GM18519 (cell line): Measurements from ENCODE around the gene MAP3K12.

Source experiments
- ATAC-seq: cut with Tn5 transposase; IDR thresholded peaks from one replicate; pipeline ENCODE4 v1.9.1; 2021; ENCODE audit warnings: mild to moderate bottlenecking, moderate library complexity; ENCODE audit not compliant: unreplicated experiment, low FRiP score

Gene MAP3K12

DNA sequence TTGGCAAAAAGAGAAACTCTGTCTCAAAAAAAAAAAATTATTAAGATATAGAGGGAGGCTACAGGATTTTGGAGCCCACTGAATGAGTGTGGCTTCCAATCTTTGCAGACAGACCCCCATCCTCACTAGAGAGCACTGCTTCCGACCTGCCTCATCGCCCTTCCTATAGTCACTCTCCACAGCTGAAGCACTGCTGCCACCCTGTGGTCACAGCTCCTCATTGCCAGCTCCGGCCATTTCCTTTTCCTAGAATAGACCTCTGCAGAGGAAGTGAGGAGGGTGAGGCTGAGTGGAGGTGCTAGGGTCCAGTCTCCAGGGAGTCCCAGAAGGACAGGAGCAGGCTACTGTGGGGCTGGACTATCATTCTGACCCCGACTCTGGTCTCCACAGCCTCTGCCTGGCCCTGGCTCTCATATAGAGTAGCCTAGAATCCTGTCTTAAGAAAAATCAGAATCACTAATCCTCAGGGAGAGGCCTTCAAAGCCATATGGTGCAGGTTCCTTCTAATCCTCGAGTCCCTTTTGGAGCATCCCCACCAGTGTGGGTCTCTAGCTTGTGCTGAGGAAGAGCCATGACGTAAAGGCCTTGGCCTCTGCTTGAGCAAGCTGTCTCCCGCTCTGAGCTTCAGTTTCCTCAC, 9.4 kb upstream of the MAP3K12 start:
- peak; percentile 49 for ATAC-seq

DNA sequence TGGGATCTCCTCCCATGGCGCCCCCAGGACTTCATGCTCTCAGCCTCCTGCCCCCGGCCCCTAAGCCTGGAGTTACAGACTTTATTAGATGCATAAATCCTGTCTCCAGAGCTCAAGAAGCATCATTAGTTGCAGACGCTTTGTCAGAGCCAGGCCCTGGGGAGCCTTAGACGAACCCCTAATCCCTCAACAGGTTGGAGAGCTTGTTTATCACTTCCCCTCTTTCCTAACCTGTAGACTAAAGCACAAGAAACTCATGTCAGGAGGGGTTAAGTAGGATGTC, 8.3 kb upstream of the MAP3K12 start:
- no peak for ATAC-seq

DNA sequence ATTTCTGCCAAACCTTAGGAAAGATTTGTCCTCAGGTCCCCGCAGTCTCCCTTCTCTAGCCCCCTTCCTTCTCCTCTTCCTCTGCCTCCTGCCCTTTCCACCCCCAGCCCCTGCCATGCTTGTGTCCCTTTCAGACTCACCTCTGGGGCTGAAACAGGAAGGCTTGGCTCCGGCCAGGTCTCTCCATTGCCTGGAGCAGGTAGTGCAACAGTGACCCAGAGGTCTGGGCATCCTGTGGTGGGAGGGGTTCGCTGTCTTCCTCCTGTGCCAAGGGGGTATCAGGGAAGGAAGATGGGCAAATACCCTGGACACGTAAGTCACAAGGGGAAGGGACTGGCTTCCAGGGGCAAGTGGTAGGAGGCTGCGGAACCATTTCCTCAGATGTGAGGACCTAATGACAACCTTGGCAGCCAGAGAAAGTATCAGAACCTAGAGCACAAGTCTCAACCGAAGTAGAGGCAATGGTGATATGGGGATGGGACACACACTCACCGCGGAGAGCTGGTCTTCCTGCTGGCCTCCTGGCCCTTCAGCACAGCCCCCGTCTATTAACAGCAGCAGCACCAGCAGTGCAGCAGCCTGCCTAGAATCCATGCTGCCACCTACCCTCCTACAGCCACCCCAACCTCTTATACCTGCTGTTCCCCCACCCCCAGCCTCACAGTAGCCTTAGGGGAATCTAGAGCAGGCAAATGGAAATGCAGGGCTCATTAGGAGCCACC, 7.8 kb upstream of the MAP3K12 start, which contains the start of gene NPFF:
Gene NPFF (minus strand): TSS at position 604 of the 722 bp plus-strand sequence. CDS start 10 bp downstream, at position 594.
- no peak for ATAC-seq

DNA sequence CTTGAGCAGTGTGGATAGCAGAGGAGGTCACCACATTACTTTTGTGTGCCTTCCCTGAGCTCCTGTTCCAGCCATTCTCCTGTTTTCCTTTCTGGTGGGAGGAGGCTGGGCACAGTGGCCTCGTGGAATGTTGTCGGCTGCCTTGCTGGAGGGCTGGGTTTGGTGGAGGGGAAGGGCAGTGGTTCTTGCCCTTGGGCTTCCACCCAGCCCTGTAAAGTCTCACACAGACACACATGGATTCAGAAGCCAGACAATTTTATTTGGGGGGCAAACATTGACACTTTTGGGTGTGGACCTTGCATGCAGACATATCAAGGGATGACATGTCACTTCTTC, 7.2 kb upstream of the MAP3K12 start:
- no peak for ATAC-seq

DNA sequence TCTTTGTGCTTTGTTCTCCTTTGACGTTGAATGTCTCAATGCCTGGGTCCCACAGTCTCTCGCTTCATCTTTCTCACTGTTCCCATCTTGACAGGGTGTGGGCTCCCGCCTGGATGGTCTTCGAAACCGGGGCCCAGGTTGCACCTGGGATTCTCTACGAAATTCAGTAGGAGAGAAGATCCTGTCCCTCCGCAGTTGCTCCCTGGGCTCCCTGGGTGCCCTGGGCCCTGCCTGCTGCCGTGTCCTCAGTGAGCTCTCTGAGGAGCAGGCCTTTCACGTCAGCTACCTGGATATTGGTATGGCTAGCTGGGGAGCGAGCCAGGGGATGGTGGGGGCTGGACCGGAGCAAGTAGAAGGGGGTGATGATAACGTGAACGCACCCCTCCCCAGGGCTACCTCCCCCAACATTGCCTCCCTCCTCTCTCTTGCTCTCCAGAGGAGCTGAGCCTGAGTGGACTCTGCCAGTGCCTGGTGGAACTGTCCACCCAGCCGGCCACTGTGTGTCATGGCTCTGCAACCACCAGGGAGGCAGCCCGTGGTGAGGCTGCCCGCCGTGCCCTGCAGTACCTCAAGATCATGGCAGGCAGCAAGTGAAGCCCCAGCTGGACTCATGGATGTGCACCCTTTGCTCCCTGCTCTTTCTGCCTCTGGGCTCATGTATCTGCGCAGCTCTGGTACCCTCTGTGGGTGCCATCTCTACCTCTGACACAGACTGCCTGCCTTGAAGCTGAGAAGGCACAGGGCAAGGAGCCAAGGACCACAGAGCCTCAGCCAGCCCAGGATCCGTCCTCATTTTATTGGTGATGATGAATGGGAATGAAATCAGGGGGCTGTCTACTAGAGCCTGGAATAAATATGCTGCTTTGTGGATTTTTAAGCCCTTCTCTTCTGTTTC, 6.5 kb upstream of the MAP3K12 start:
- no peak for ATAC-seq

DNA sequence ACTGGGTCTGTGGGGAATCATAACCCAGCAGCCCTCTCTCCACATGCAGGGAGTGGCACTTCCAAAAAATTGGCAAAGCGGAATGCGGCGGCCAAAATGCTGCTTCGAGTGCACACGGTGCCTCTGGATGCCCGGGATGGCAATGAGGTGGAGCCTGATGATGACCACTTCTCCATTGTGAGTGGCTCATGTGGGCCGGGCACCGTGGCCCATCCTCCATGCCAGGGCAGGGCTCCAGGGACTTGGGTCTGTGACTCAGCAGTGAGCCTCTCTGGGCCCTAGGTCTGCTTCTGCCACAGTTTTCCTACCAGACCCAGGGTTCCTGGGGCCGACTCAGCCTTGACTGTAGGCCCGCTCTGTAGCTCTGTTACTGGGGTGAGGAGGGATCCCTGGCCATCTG, 5.8 kb upstream of the MAP3K12 start:
- no peak for ATAC-seq

DNA sequence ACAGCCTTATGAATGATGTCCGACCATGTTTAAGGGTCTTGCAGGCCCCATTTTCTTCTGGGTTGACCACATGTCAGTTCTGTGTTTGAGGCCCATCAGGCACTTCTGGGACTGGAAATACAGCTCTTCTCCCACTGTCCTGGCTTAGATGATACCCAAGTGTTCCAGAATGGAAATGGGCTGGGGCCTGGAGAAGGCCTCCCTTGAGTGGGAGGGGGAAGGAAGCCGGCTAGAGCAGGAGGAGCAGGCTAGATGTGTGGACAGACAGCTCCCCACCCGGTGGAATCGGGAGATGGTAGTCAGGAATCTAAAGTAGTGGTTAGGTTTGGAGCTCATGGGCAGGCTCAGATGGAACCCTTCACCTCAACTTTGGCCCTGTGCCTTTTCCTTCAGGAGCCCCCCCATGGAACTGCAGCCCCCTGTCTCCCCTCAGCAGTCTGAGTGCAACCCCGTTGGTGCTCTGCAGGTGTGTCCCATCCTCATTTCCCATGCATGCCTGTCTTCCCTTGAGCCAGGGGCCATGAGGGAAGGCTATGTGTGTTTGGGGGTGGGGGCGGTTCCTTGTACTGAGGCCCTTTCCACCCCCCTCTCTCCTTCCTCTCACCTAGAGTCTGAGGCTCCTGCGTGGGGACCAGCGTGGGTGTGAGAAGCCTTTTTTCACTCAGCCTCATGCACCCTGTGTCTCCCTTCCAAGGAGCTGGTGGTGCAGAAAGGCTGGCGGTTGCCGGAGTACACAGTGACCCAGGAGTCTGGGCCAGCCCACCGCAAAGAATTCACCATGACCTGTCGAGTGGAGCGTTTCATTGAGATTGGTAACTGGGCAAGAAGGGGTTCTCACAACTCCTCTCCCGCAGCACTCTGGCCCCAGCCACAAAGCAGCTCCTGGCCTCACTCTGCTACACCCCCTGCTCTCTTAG, 5.0 kb upstream of the MAP3K12 start:
- ATAC-seq, result no peak

DNA sequence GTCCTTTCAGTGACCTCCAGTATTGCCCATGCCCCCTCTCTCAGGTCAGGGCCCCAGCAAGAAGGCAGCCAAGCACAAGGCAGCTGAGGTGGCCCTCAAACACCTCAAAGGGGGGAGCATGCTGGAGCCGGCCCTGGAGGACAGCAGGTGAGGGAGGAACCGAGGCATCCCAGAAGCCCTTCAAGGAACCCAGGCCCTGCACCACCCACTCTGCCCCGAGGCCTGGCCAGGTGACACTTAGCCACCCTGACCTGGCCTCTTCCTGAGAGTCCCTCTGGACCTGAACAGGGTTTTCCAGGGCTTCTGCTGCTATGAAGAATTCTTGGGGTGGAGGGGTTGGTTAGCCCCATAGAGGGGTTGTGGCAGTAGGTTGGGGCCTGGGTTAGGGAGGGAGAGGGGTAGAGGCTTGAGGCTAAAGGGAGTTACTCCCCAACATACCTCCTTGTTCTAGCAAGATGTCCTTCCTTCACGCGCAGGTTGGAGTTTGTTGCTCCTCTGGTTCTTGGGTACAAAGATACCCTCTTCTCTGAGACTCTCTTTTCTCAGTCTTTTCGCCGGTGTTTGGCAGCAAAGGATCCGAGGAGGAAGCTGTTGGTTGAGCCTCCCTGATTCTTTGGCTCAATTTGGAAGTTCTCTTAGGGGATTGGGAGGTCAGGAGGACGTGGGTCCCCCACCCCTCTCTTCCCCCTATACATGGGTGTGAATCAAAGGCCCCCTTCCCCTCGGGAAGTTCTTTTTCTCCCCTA, 3.9 kb upstream of the MAP3K12 start:
- no peak for ATAC-seq

DNA sequence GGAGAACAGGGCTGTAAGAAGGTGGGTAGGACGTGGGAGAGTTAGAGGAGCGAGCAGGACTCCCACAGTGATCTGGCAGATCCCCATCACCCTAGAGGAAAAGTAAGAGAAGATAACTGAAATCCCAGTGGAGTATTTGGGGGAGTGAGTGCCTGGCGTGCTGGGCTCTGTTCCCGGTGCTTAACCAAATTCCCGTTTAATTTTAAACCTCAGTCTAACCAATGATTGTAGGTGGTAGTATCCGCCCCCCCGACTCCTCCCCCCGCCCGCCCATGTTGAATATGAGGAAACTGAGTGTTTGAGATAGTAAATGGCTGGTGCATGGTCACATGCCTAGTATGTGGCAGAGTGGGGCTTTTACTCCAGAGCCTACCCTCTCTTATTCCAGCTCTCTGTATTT, 3.1 kb upstream of the MAP3K12 start:
- ATAC-seq, result no peak

DNA sequence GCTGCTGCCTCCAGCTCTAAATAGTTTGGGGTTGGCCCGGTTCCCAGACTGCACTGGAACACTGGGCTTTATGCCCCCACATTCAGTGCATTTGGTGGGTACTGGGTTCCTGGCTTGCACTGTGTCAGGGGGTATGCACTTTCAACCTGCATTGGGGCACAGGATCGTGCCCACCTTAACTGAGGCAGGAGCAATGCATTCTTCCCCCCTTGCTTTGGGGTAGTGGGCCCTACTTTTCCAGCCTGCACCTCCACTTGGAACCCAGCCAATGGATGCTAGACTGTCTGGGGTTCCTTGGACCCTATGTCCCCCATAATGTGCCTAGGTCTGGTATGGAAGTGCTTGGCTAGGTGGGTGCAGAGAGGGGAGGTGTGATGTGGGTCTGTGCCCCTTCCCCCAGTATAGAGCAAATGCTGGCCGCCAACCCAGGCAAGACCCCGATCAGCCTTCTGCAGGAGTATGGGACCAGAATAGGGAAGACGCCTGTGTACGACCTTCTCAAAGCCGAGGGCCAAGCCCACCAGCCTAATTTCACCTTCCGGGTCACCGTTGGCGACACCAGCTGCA, 2.4 kb upstream of the MAP3K12 start:
- no peak for ATAC-seq

DNA sequence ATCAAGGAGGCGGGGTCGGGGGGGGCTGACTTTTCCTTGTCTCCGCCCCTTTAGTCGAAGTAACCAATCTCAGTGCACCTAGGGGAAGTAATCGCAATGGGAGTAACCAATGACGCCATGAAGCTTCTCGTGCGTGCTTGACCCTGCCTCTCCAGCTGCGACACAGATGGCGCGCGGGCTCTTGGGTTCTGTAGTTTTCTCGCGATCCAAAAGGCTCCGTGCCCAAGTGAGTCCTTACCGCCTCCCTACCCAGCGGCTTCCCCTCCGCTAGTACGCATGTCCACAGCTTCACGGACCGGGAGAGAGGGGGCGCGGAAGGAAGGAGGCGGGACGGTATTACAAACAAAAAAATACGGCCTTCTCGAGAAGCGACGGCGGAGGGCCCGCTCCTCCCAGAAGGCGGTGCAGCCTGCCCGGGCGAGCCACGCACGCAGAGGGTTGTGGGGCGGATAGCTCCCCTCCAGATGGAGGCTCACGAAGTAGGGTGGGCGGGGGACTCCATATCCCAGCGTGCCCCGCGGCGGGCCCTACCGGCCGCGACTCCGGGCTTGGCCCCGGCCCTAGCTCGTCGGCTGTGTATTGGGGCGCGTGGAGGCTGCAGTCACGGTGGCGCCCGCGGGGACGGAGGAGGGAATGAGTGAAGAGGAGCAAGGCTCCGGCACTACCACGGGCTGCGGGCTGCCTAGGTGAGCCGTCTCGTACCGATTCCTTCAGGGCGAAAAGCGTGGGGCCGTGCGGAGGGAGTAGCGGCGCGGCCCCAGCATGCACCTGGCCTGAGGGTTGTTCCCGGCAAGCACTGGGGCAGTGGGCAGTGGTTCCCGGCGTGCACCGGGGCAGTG, 1.7 kb upstream of the MAP3K12 start, which contains the start of gene TARBP2:
Gene TARBP2 (plus strand): TSS at position 508 of the 839 bp plus-strand sequence. CDS start 126 bp downstream, at position 634.
- ATAC-seq, result peak; percentile 56

DNA sequence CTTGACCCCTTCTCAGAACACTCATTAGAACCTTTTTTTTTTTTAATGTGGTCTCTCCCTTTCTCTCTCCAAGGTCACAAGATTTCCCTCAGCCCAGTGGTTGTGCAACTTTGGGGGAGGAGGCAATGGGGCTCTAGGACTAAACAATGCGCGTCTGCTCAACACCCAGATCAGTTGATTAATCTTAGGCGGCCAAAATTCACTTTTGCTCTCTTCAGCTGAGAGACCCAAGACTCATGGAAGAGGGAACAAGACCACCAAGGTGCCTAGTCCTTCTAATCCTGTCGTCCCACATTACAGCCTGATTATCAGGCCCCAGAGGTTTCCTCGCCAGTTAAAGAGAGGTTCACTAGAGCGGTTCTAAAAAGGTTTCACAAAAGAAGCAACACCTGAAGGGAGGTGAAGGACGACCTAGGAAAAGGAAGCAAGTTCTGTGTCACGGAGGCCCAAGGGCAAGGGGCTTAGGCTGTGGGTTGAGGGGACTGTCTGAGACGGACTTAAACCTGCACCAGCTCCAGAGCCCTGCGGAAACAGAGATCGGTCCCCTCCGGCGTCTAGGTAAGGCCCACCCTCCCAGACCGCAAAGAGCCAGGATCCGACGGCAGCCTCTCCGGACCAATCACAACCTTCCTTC, 1.0 kb upstream of the MAP3K12 start:
- no peak for ATAC-seq

DNA sequence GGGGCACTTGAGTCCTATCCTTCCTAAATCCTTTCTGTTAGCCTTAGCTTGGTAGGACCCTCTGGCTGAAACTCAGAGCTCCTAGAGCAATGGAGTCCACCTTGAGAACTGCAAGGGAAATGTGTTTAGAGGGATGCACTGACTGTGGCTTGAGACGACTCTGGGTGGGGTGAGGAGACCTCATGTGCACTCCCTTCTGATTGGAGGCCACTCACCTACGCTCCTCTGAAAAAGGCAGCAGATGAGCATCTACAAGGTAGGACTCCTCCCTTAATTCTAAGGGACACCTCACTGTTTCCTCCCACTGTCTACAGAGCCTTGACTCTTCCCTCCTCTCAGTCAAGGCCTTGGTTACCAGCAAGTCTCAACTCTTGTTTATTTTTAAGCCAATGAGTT, 1.0 kb downstream of the MAP3K12 start:
- ATAC-seq, result no peak

DNA sequence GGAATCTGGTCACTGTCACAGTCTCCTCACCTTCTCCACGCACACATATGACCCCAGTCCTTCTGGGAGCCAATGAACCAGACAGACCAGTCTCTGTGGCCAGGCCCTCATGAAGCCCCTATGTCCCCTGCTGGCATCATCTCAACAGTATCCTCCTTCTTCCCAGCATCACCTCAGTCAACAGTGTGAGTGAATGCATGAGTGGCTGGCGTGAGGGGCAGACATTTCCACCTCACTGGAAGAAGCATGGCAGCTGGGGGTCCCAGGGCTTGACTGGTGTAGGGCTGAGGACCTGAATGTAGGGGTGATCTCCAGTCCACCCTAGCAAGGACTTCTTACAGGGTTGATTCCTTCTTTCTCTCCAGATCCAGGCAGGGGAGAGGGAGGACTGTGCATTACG, 1.8 kb downstream of the MAP3K12 start:
- ATAC-seq, result no peak

DNA sequence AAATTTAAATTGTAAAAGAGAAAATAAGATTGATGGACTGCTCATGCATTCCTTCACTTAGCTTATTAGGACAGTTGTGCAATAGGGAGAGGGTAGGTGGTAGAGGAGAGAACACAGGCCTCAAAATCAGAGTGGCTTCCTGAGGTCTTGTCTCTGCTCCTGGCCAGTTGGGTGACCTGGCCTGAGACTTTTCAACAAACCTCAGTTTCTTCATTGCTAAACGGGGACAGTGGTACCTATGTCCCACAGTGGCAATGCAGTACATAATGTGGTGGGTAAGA, 2.6 kb downstream of the MAP3K12 start:
- ATAC-seq, result no peak

DNA sequence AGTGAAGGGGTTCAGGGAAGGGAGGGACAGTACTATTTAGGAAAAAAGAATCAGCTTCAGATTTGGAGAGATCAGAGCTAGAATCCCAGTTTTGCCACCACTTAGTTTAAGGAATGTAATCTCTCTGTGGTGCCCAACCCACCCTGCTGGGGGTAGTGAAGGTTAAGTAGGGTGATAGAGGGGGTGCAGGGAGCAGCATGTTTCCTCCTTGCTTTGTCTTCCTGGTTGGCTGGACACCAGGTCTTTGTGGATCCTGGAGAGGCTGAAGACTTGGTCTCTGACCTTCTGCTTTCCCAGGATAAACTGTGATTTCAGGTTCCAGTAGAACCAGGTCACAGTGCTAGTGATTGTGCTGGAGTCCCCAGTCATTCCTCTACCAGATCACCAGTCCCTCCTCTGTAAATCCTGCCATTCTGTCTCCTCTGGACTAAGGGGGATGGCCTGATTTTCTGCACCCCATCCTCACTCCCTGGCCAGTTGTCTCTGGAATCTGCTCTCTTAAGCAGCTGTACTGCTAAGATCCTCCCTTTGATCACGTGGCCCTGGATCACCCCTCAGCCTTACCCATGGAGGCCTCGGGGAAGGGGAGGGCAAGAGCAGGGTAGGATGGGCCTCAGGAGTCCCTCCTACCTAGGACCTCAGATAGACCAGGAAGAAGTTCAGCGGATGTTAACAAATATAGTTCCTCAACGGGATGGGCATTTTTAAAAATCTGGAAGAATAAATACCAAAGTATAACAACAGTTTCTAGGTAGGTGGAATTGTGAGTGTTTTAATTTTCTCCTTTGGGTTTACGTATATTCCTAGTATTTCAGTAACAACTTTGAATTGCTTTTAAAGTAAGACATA, 3.1 kb downstream of the MAP3K12 start:
- ATAC-seq, result no peak

DNA sequence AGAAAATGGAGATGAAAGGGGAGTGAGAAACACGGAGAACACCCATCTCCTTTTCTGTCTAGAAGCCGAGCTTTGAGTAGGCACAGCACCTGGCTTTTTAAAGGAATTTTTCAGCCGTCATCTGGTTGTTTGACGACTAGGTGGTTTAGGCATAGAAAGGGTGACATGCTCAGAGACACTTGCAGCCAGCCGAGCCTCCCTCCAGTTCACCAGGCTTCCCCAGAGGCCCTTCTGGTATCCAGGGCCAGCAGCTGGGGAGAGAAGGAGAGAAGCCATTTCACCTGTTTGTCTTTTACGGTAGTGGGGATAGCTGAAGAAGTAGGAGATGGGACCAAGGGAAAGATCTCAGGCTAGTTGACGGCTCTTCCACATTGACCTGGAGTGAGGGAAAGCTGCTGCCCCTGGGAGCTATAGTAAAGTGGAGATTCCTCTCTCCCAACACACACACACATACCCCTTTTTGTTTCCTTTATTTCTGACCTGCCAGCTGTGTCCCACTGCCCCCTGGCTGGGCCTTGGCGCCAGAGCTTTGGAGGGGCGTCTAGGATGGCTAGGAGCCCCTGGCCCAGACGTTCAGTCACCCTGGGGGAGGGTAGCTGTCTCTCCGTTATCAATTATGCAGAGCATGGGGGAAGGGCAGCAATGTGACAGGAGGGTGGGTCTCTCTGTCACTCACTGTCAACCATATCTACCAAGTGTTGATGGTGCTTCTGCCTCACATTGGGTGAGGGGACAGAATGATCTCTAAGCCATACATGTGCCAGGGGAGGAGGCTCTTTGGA, 5.5 kb downstream of the MAP3K12 start:
- no peak for ATAC-seq
